Neutrophil (primary cell): ENCODE results near the gene NFIA.

Experiments used
- H3K27ac ChIP-seq: fragments of 200-600 bp; sonication (generic); 2 replicates; pipeline ENCODE4 v1.5.1; 2016; ENCODE audit warnings: mild to moderate bottlenecking, moderate library complexity
- H3K27me3 ChIP-seq: fragments of 200-600 bp; sonication (generic); 2 replicates; pipeline ENCODE4 v1.6.0; 2016; ENCODE audit warnings: mild to moderate bottlenecking
- H3K36me3 ChIP-seq: fragments of 200-600 bp; sonication (generic); 2 replicates; pipeline ENCODE4 v1.5.1; 2017
- H3K4me1 ChIP-seq, 2 experiments: fragments of 200-600 bp in 1 of 2; sonication (generic) in 1 of 2; 1 replicate in 1 of 2; 2 replicates in 1 of 2; pipeline versions ENCODE4 v1.5.1 to v1.6.1; 2013 to 2016; ENCODE audit warnings: low read depth in 1 of 2, low read length in 1 of 2, mild to moderate bottlenecking in 1 of 2, moderate library complexity in 1 of 2; ENCODE audit not compliant: control insufficient read depth in 1 of 2, insufficient read depth in 1 of 2
- H3K4me3 ChIP-seq, 2 experiments: fragments of 200-600 bp in 1 of 2; sonication (generic) in 1 of 2; 1 replicate in 1 of 2; 2 replicates in 1 of 2; pipeline ENCODE4 v1.5.1; 2013 to 2016; ENCODE audit warnings: low read depth in 1 of 2, low read length in 1 of 2, mild to moderate bottlenecking in 1 of 2, moderate library complexity in 1 of 2
- H3K9me3 ChIP-seq: fragments of 200-600 bp; sonication (generic); 2 replicates; pipeline ENCODE4 v1.5.1; 2016
- TF ChIP-seq, protein P1 (sequence below): fragments of 200-600 bp; sonication (generic); IDR thresholded peaks from 2 replicates; pipeline ENCODE4 v1.5.1; 2016; ENCODE audit warnings: antibody characterized with exemption

Gene NFIA

DNA sequence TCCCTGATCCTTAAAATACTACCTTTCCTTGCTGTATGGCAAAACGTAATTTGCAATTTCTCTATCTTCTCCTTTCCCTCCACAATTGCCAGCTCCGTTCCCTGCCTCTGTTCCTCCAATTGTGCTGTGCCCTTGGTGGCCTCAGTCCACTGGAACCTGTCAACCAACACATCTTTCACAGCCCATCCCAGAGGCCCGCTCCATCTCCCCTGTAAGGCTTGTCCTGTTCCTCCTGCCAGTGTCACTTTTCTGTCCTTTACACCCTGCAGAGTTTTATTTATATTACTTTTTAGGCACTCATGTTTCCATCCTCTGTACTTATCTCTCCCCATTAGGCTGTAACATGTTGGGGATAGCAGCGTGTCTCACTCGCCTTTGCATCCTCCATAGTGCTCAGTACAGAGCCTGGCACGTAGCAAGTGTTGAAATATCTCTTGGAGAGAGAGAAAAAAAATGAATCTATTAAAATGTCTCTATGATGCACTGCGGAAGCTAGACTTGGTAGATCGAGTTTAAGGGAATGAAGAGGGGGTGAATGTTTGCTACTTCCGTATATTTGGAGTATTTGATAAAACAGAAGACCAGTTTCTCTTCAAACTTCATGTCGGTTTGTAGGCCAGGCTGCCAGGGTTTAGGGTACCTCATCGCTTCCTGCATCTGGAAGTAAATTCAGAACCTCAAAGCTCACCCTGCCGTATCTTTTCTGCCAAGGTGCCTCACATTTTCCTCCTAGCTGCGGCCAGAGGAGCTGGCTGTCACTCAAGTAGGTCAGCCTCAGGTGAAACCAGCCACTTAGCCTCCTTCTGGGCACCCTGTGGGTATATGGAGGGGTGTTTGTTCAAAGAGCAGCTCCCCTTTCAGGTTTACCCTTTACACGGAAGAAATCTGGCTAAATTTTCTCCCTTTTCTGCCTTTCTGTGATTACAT lies 338.8 kb downstream of the NFIA start:
- TF ChIP-seq, protein P1, sequence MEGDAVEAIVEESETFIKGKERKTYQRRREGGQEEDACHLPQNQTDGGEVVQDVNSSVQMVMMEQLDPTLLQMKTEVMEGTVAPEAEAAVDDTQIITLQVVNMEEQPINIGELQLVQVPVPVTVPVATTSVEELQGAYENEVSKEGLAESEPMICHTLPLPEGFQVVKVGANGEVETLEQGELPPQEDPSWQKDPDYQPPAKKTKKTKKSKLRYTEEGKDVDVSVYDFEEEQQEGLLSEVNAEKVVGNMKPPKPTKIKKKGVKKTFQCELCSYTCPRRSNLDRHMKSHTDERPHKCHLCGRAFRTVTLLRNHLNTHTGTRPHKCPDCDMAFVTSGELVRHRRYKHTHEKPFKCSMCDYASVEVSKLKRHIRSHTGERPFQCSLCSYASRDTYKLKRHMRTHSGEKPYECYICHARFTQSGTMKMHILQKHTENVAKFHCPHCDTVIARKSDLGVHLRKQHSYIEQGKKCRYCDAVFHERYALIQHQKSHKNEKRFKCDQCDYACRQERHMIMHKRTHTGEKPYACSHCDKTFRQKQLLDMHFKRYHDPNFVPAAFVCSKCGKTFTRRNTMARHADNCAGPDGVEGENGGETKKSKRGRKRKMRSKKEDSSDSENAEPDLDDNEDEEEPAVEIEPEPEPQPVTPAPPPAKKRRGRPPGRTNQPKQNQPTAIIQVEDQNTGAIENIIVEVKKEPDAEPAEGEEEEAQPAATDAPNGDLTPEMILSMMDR: no peak
- Histone ChIP-seq H3K4me3 (no peak overlapping the region), H3K9me3 (no peaks in the 10 kb centered on the region), H3K36me3 (no peaks in the 10 kb centered on the region), H3K27ac (no peak overlapping the region), H3K27me3 (no peaks in the 10 kb centered on the region), H3K4me1 (peaks cover 0 to 11% of the 10 kb centered on the region in 2 experiments)

DNA sequence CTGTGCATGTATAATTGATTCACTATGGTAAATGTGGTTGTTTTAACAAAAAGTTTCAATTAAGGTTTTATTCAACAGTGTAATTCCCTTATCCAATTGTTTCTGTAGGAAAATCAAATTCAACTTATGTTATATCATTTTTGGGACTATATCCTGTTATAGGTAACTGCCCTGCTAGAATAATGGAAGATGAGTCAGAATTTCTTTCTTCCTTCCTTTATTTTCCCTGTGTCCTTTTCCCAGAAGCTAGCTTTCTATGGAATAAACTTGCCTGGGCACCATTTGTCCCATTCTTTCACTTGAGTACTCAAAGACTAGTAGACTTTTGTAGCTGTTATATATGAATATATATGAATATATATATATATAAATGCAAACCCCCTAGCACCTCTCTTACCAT lies 341.3 kb downstream of the NFIA start:
- H3K36me3 ChIP-seq: no peaks in the 10 kb centered on the region
- H3K4me3 ChIP-seq: no peak overlapping the region
- H3K27ac ChIP-seq: no peak overlapping the region
- H3K27me3 ChIP-seq: no peaks in the 10 kb centered on the region
- no peaks in the 10 kb centered on the region for H3K9me3 ChIP-seq
- TF ChIP-seq, protein P1: no peak
- H3K4me1 ChIP-seq: peaks cover 0 to 11% of the 10 kb centered on the region in 2 experiments

DNA sequence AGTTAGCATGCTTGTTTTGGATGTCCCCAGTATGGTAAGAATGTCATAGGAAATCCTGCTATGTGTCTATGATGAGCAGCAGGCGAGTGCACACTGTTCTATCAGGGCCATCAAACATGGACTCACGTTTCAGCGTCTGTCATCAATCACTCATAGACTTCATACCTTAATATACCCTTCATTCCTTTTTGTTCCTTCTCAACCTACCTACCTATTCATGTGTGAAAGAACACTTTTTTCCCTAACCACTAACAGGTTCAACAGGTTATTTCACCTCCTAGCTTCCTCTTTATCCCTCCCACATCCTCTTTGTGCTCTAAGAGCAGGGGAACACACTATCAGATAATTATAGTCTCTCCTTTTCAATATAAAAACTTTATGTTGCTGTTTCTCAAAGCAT lies 342.0 kb downstream of the NFIA start:
- H3K4me1 ChIP-seq: peaks cover 0 to 6% of the 10 kb centered on the region in 2 experiments
- no peaks in the 10 kb centered on the region for H3K27me3 ChIP-seq
- H3K4me3 ChIP-seq: no peak overlapping the region
- H3K27ac ChIP-seq: no peak overlapping the region
- no peaks in the 10 kb centered on the region for H3K9me3 ChIP-seq
- no peaks in the 10 kb centered on the region for H3K36me3 ChIP-seq
- TF ChIP-seq, protein P1: no peak

DNA sequence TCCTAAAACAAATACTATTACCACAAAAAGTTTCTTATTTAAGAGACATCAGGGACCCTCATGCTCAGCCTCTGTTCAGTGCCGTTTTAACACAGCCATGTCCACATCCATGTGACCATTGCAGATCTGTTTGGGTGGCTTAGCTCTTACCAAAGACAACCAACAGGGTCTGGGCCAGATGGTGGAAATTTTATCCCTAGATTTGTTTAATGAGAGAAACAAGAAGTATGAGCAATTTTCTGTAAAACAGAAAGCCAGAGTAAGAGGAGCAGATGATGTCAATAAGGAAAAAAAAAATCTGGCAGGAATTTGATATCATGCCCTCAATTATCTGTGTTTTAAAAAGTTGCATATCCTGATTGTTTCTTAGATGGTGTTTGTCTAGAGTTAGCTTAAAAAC lies 342.7 kb downstream of the NFIA start:
- Histone ChIP-seq H3K4me3 (no peak overlapping the region), H3K9me3 (no peaks in the 10 kb centered on the region), H3K4me1 (no peaks in the 10 kb centered on the region), H3K27ac (no peak overlapping the region), H3K36me3 (no peaks in the 10 kb centered on the region), H3K27me3 (no peaks in the 10 kb centered on the region)
- TF ChIP-seq, protein P1: no peak

DNA sequence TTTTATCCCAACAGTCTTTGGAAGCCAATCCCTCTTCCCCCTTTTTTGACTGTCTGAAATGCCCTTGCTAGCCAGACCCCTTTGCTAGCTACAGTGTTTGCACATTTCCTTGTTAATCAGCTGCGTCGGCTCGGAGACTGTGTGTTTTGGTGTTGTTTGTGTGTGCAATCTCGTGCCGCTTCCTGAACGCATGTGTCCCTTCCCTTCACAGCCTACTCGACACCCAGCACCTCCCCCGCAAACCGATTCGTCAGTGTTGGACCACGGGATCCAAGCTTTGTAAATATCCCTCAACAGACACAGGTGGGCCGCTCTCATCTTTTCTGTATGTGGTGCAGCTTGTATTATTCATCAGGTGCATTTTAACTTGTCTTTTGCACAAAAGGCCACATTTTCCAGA lies 343.9 kb downstream of the NFIA start:
- Histone ChIP-seq H3K4me3 (no peak overlapping the region), H3K4me1 (no peaks in the 10 kb centered on the region), H3K27ac (no peak overlapping the region), H3K9me3 (no peaks in the 10 kb centered on the region), H3K27me3 (no peaks in the 10 kb centered on the region), H3K36me3 (no peaks in the 10 kb centered on the region)
- TF ChIP-seq, protein P1: no peak
